ENCODE data around the gene RPUSD3. TPM values are rescaled to one million over a fixed set of nuclear protein-coding genes. Genes with fewer than 3 reads are reported as not detected.

Gene RPUSD3
- total RNA-seq, 1 donor from 2014 or later: 17.4 TPM

DNA sequence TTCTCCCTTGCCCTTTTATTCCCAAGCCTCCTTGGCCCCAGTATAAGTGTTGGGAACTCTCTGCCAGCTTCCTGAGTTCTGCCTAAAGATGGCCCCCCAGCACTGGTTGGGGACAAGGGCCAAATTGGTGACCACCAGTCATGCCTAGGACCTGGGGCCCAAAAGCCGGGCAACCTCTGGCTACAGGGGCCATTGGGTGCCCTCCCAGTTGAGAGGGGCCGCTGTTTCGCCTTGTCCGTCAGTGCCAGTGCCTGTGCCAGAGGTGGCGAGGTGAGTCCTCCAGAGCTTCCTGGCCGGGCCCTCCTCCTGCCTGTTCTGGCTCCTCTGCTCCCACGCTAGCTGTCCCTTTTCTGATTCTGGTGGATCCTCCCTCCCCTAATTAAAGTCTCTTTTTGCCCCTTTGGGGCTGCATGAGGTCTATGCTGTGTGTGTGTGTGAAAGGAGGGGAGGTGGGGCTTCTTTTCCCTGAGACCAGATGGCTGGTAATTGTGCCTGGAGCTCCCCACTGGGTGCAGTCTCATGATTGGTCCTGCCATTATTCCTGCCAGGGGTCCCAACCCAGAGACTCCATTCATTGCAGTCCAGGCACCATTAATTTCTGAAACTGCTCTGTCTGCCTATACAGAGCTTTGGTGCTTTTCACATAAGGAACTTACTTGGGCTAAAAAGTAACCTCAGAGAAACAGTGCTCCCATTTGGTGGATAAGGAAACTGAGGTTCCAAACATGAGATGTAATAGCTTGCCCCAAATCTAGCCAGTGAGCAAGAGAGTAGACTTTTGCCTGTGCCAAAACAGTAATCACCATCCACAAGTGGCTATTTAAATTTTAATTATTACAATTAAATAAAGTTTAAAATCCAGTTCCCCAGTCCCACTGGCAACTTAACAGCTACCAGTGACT is 36.9 kb downstream of the RPUSD3 start:
- DNase-seq (ENCODE audit: low read depth): no peak

DNA sequence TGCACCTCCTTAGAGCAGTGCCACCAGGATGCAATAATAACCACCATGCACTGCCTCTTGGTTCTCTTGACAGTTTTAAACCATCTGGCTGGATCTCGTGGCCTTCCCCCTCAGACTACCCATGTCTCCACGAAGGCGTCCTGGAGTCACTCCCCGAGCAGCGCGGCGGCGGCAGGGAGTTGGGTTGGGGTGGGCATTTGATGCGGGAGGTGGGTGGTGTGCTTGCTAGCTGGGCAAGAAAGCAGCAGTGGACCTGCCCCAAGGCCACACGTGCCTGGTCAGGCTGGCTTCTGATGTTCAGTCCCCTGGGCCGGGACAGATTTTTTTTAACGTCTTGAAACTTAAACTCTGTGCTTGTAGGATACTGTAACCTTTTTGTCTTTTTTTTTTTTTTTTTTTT is 37.7 kb downstream of the RPUSD3 start:
- no peak for DNase-seq (ENCODE audit: low read depth)

DNA sequence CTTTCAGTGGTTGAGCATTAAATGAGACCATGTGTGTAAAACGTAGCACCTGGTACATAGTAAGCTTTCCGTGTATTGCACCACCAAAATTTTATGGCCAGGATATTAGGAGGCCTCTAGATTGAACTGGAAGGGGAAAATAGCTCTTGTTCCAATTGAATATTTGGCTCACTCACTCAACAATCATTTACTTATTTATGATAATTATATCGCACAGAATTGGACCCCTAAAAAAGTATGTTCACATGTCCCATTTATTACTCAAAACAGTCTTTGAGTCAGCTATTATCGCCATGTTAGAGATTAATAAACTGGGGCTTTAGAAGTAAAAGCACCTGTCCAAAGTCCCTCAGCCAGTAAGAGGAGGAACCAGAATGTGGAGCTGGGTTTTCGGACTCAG is 38.8 kb downstream of the RPUSD3 start:
- DNase-seq (ENCODE audit: low read depth): no peak

DNA sequence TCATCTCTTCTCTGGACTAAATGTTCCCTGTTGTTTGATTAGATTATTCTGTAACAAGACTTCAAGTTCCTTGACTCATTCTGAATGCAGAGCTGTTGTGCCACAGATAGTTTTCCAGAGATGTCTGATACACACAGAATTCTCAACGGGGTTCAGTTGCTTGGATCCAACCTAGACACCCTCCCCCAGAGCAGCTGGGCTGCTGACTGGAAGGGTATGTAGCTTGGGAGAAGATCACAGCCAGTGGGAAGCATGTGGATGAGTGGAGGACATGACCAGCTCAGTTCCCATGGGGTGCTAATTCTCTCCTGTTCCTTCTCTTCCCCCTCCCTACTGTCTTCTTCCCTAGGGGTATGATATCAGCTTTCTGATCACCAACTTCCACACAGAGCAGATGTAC is 40.3 kb downstream of the RPUSD3 start:
- no peak for DNase-seq (ENCODE audit: low read depth)

DNA sequence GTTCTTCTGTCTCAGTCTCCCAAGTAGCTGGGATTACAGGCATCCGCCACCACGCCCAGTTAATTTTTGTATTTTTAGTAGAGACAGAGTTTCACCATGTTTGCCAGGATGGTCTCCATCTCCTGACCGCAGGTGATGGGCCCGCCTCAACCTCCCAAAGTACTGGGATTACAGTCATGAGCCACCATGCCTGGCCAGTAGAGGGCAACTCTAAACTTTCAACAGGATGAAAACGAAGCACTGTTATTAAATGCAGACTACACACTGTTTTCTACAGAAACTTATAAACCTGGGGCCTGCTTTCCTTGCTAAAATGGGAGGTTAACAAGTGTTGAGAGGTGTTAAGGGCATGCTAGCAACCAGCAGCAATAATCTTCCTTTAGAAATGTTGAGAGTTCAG is 43.3 kb downstream of the RPUSD3 start:
- no peak for DNase-seq (ENCODE audit: low read depth)

DNA sequence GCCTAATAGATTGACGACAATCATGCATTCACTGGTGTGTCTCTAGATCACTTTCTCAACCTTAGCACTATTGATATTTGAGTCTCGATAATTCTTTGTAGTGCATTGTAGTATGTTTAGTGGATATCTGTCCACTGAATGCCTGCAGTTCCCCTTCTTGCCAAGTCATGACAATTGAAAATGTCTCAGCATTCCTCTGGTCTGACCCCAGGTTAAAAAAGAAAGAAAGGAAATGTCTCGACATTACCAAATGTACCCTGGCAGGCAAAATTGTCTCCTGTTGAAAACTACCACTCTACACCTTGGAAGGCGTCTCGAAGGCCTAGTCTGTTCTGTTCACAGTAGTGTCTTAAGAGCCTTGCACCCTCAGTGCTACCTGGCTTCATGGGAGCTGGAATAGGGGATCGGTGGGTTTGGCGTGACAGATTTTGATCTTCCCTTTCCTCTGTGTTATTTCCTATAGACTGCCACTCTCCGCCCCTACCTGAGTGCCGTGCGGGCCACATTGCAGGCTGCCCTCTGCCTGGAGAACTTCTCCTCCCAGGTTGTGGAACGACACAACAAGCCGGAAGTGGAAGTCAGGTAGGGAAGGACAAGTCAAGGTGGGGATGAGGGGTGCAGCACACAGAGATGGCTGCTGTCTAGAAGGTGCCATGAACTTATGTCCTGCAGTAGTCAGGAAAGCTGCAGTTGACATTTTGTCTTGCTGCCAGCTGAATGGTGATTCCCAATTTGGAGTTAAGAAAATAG is 46.4 kb downstream of the RPUSD3 start:
- DNase-seq (ENCODE audit: low read depth): no peak

DNA sequence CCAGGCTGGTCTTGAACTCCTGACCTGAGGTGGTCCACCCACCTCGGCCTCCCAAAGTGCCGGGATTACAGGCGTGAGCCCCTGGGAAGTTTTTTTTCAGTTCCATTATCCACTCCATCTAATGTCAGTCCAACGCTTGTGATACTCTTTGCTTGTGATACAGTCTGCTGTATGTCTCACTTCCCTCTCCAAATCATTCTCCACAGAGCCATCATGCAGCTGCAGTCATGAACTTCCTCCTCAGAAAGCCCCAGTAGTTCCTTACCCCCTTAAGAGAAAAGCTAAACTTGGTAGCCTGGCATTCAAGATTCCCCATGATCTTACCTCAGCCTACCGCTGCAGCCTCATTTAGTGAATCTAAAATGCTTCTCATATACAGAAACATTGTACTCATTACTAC is 48.6 kb downstream of the RPUSD3 start:
- DNase-seq (ENCODE audit: low read depth): no peak

DNA sequence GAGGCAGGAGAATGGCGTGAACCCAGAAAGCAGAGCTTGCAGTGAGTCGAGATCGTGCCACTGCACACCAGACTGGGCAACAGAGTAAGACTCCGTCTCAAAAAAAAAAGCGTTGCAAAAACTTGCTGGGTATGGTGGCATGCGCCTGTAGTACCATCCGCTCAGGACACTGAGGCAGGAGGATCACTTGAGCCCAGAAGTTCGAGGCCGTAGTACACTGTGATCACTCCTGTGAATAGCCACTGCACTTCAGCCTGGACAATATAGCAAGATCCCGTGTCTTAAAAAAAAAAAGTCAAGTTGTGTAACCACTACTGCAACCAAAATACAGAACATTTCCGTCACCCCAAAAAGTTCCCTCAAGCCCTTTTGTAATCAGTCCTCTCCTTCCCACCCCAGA is 49.4 kb downstream of the RPUSD3 start:
- DNase-seq (ENCODE audit: low read depth): no peak

DNA sequence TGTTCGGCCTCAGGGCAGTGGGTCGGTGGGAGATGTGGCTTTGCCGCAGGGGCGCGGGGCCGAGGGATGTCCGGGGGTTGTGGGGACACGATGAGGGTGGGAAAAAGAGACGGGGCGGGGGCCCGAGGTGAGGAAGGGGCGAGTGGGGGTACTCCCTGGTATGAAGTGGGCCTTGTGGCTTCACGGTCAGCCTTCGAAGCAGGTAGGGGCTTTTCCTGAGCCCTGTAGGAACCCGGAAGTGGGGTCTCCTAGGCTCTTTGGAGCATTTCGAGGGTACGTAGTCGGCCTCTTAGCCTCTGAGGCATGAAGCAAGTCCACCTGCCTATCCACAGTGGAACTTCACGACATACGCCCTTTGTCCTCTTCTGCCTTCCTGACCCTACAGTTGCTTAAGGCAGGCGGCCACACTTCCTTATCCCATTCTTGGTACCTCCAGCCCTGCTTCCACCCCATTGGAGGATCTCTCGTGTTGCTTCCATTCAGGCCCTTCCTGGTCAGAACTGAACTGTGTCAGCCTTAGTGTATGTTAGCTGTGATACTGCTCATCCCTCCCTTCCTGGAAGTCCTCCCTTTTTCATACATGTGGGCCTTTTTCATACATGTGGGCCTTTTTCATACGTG is 50.5 kb downstream of the RPUSD3 start:
- peak; percentile 36 for DNase-seq (ENCODE audit: low read depth)

DNA sequence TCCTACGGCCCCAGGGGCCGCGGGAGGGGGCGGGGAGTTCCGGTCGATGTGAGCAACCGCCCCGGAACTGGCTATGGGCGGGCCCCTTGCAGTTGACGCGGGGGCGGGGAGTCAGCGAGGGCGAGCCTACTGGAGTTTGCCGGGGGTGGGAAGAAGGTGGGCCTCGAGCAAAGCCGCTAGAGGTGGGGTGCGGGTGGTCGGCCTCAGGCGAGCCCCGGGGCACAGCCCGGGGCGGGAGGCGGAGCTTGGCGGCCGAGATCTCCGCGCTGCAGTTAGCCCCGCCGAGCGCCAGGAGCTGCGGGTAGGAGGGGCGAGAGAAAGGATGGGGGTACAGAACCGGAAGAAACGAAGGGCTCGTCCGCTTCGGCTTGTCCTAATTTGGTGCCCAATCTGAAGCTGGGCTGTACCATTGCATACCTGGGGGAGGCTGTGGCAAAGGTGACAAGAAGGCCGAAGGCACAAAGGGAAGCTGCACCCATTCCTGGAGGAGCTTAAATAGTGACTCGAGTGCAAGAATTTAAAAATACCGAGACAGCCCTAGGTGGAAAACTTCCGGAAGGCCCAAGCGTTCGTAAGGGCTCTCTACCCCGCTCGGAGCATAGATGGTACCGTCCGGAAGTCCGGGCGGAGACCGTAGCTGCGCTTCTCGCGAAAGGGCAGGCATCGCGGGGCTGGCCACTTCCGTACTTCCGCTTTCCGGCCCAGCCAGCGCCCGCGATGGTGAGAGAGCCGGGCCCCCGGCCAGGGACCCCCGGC is 51.2 kb downstream of the RPUSD3 start, which contains the start of the genes ARPC4 and TADA3:
Gene ARPC4 (plus strand): TSS at position 678 of the 756 bp plus-strand sequence. CDS start 40 bp downstream, at position 718.
Gene TADA3 (minus strand): TSS at position 69 of the 756 bp plus-strand sequence. CDS start 1,007 bp downstream, outside the sequence.
- peak; percentile 87 for DNase-seq (ENCODE audit: low read depth)

DNA sequence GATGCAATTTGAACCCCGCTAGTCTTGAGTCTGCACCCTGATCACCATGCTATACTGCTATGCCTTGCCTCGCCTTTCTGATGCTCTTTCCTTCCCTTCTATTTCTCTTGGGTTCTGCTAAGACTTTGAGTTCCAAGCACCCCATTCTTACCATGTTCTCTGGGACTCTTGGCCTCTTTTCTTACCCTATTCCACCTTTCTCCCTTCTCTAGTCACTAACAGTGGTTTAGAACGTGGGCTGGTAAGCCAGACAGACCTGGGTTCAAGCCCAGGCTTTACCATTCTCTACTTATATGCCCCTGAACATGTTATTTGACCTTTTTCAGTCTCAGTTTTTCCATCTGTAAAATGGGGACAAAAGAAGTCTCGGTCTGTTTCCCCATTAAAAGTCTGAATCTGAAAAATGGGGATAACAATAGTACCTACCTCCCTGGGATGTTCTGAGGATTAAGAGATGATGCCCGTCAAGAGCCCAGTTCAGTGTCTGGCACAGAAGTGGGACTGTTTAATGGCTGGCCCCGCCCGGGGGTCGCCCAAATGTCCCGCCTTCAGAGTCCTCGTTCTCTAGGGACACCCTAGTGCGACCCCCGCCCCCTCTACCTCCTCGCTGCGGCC is 51.9 kb downstream of the RPUSD3 start:
- DNase-seq (ENCODE audit: low read depth): peak; percentile 18

DNA sequence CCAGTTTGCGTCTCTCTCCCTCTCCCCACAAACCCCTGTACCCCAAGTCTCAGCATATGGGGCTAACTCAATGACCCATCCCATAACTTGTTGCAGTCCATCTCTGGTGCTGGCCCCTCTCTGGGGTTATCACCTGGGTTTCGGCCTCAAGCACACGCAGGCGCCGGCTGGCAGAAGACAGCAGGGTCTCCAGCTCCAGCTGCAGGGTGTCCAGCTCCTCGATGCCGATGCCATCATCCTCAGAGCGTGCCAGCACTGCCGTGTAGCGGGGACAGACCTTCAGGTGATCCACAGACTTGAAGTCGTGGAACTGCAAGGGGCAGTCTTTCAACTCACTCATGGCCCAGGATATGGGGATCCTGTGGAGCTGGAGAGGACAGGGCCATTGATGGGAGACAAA is 52.7 kb downstream of the RPUSD3 start:
- DNase-seq (ENCODE audit: low read depth): no peak

Other genes with a start within 250 kb of the RPUSD3 start
- 37.4 and 57.1 TPM in 2 replicates for gene MTMR14, start 194.5 kb downstream of the RPUSD3 start, total RNA-seq
- gene CPNE9, start 140.2 kb downstream of the RPUSD3 start, total RNA-seq: not detected in 2 replicates
- gene BRPF1, start 112.3 kb downstream of the RPUSD3 start, total RNA-seq: 15.5 and 23.6 TPM in 2 replicates
- 6.1 and 11.9 TPM in 2 replicates for gene OGG1, start 94.1 kb downstream of the RPUSD3 start, total RNA-seq
- 28.7 and 38.7 TPM in 2 replicates for gene CAMK1, start 74.1 kb downstream of the RPUSD3 start, total RNA-seq
- 55.2 and 57.5 TPM in 2 replicates for gene TADA3, start 51.5 kb downstream of the RPUSD3 start, total RNA-seq
- 212 and 474 TPM in 2 replicates for gene ARPC4, start 50.9 kb downstream of the RPUSD3 start, total RNA-seq
- 10.4 and 33.6 TPM in 2 replicates for gene TTLL3, start 33.7 kb downstream of the RPUSD3 start, total RNA-seq
- gene CIDEC, start 36.2 kb upstream of the RPUSD3 start, total RNA-seq: 0.10 TPM in 1 of 2 replicates, not detected in the other
- gene JAGN1, start 46.6 kb upstream of the RPUSD3 start, total RNA-seq: 31.1 and 38.4 TPM in 2 replicates
- gene IL17RE, start 58.8 kb upstream of the RPUSD3 start, total RNA-seq: 0.69 and 1.3 TPM in 2 replicates
- gene IL17RC, start 73.1 kb upstream of the RPUSD3 start, total RNA-seq: 18.9 and 29.9 TPM in 2 replicates
- gene CRELD1, start 89.8 kb upstream of the RPUSD3 start, total RNA-seq: 35.9 and 74.2 TPM in 2 replicates
- gene PRRT3, start 108.4 kb upstream of the RPUSD3 start, total RNA-seq: 1.0 and 3.0 TPM in 2 replicates
- 58.3 and 107 TPM in 2 replicates for gene EMC3, start 142.8 kb upstream of the RPUSD3 start, total RNA-seq
- 7.3 and 16.7 TPM in 2 replicates for gene FANCD2, start 182.4 kb upstream of the RPUSD3 start, total RNA-seq